HG02938 (cell line): ENCODE data around the gene JOSD2.
"Not testable (repeated sequence)": the region's sequence is repeated elsewhere in the genome, so short reads cannot be mapped to it uniquely, and the experiment has no call there.

Experiments used
- ATAC-seq: cut with Tn5 transposase; IDR thresholded peaks from one replicate; pipeline ENCODE4 v1.9.1; 2021; ENCODE audit warnings: mild to moderate bottlenecking, moderate library complexity; ENCODE audit not compliant: unreplicated experiment

Gene JOSD2

DNA sequence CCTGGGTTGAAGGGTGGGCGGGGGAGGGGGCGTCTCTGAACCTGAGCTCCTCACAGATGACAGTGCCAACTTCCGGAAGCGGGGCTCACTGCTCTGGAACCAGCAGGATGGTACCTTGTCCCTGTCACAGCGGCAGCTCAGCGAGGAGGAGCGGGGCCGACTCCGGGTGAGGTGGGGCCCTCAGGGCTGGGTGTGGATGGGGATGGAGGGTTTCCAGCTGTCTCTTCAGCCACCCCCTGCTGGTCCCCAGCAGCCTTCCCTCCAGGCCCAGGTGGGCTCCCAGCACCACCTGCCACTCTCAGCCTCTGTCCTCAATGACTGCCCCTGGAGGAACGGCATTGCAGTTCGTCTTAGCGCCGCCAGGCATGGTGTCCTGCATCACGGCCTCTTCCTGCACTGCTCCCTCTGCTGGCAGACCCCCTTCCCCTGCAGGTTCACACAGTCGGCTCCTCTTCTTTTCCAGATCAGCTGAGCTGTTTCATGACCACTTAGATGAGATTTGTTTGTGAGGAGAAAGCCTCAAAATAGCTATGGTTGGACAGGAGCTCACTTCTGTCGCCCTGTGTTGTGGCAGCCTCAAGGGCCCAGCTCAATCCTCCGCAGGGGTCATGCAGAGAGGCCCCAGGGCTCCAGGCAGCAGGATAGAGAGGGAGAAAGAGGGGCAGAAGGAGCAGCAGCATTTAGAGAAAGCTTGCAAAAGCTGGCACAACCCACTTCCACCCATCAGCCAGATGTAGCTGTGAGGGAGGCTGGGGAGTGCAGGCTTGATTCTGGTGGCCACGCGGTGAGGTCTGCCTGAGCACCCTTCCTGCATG is 31.9 kb downstream of the JOSD2 start:
- no peak for ATAC-seq

DNA sequence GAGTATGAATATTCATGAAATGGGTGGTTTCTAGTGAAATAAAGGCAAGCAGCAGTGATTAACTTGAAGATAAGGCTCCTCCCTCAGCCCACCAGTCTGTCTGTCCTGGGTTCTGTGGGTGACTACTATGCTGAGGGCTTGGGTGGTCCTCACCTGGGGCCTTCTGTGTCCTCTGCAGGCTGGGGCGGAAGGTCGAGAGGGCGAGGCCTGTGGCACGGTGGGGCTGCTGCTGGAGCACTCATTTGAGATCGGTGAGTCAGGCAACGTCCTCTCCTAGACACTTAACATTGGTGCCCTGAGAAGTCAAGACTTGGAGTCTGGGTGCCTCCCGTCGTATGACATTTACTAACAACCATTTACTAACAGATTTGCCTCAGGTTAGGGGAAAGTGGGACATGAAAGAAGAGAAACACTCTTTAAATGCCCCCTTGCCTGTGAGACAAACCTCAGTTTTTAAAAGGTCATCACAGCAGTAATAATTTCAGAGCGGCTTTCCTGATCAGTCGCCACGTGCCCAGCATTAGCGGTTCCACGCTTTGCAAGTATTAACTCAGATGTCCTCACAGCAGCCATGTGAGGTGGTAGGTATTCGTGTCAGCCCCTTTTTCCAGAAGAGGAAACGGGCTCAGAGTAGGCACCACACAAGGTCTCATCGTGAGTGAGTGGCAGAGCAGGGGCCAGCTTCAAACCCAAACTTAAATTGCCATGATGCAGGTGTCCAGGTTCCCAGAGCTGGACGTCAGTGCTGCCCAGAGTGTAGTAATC is 33.1 kb downstream of the JOSD2 start:
- ATAC-seq, result no peak

DNA sequence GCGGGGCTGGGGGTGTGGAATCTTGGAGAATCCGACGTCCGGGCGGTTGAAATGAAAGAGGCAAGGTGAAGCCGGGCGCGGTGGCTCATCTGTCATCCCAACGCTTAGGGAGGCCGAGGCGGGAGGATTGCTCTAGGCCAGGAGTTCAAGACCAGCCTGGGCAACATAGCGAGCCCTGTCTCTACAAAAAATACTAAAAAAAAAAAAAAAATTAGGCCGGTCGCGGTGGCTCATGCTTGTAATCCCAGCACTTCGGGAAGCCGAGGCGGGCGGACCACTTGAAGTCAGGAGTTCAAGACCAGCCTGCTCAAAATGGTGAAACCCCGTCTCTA is 34.1 kb downstream of the JOSD2 start:
- ATAC-seq, result no peak

DNA sequence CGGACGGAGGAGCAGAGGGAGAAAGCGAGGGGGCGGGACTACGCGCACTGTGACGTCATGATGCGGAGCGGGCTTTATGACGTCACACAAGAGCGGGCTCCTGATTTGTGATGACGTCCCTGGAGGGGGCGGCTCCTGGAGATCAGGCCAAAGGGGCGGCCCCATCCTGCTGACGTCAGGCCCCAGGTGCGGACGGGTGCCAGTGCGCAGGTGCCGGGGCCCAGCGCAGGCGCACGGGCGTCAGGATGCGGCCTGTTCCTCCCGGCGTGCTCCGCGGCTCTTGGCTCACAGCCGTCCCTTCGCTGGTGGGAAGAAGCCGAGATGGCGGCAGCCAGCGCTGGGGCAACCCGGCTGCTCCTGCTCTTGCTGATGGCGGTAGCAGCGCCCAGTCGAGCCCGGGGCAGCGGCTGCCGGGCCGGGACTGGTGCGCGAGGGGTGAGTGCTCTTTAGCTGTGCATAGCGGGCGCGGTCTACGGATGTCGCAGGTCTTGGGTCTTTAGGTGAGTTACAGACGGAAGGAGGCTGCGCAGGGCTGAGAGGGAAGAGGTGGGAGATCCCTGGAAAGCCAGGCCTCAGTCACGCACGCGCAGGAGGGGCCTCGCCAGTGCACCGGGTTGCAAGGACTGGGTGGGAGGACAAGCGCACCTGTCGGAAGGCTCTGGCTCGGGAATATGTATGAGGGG is 34.6 kb downstream of the JOSD2 start, which contains the start of the genes EMC10 and GARIN5A:
EMC10 (plus strand) TSS at position 284 of the 683 bp plus-strand sequence; CDS start at position 322, 38 bp downstream.
GARIN5A (minus strand) TSS at position 625 of the 683 bp plus-strand sequence; CDS start at position 165, 460 bp downstream.
- ATAC-seq, result peak; percentile 77

DNA sequence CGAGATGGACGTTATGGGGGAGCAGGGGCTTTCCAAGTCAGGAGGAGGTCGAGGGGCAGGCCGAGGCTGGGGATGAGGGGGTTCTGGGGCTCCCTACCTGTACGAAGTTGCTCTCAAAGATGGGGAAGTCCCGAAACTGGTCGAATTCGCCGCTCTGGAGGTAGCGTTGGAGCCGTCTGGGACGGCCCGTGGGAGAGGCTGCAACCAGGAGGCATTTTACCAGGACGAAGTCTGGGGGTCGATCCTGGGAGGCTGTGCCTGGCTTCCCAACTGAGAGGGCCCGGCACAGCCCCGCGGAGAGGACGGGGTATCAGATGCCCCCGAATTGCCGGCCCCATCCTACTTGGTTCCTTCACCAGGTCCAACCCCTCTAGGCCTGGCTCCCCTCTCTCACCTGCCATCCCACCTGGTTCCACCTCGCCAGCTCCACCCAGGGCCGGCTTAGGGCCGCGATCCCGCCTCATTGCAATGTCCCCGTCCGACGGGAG is 35.2 kb downstream of the JOSD2 start:
- peak; percentile 11 for ATAC-seq

DNA sequence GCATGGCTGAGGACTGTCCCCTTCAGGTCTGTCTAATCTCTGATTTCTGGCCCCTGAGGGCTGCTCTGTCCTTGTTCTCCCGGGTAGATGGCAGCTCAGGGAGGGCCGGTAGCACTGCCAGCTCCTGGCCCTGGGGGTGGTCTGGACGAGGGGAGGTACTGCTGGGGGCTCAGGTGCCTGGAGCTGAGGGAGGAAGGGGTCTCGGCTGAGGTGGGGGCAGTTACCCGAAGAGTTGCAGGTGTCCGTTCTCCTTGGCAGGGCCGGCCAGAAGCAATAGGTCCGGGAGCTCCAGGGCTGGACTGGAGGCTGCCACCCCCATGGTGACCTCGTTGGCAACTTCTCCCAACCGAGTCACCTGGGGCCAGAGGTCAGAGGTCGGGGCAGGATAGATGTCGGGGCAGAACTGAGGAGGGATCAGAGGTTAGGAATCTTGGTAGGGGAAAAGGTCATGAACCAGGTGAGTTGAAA is 35.9 kb downstream of the JOSD2 start:
- no peak for ATAC-seq

DNA sequence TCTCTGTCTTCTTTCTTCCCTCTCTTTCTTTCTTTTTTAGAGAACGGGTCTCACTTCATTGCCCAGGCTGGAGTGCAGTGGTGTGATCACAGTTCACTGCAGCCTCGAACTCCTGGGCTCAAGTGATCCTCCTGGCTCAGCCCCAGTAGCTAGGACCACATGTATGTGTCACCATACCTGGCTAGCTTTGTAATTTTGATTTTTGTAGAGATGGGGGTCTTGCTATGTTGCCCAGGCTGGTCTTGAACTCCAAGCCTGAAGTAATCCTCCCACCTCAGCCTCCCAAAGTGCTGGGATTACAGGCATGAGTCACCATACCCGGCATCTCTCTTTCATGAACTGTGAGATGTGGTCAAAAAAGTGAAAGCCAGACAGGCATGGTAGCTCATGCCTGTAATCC is 37.7 kb downstream of the JOSD2 start:
- not testable (repeated sequence) for ATAC-seq

DNA sequence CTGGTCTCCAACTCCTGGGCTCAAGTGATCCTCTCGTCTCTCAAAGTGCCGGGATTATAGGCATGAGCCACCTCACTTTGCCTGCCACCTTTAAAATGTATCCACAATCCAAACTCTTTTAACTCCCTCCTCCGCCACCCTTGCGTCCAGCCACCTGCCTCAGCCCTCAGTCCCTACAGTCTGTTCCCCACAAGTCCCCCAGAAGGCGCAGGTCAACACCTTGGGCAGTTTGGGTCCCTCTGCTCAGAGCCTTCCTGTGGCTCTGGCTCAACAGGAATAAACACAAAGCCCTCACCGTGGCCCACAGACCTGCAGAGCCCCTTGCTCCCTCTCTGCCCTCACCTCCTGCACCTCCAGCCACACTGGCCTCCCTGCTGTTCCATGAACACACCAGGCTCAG is 42.2 kb downstream of the JOSD2 start:
- no peak for ATAC-seq

DNA sequence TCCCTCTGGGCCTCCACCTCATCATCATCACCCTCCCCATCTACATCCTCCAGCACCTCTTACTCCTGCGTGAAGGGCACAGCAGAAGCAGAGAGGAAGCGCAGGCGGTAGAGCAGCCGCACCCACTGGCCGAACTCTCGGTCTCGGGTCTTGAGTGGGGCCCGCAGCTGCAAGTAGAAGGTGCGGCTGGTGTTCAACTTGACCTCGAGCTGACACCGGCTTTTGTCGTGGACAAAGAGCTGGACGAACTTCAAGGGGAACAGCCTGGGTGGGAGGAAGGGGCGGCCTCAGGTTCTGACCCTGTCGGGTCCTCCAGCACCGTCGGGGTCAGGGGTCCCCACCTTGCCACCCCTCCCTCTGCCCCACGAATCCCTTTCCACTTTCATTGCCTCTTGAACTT is 43.4 kb downstream of the JOSD2 start:
- no peak for ATAC-seq

DNA sequence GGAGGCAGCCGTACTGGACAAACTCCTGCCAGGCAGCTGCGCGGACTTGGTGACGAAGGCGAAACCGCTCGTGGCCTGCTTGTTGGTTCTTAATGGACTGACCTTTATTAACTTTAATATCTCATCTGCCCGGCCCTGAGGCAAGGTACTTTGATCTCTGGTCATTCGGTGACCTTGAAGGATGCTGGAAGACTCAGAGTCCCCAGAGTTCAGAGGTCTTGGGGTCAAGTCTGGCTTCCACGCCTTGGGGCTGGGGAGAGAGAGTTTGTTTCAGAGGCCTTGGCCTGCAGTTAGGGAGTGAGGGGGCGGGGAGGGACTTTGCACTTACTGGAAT is 44.3 kb downstream of the JOSD2 start:
- no peak for ATAC-seq

DNA sequence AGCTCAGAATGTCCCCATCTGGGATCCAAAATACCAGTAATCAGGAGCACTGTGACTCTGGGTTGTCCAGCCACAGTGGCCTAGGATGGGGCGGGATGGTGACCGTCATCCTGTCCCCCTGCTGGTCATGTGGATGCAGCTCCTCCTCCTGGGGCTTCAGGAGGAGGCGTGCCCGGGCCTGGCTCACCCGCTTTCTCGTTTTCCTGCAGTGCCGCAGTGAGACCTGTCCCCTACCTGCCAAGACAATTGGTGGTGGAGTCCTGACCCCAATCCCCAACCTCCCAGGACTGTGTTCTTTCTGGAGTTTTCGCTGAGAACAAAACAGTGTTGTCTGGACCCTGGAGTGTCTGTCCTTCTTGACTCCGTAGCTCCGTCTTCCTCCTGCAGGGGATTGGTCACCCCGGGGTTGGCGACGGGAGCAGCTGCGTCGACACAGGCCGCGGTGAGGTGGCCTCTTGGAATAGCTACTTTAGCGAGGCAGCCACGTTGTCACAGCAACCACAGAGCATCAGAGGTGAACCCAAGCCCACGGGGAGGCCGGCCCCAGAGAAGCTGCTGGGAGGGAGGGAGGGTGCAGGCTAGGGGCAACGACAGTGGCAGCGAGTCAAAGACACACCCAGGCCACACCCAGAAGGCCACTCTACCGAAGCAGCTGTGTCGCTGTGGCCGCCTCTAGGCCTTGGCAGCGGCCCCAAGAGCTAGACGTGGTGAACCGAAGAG is 44.8 kb downstream of the JOSD2 start:
- ATAC-seq, result no peak

DNA sequence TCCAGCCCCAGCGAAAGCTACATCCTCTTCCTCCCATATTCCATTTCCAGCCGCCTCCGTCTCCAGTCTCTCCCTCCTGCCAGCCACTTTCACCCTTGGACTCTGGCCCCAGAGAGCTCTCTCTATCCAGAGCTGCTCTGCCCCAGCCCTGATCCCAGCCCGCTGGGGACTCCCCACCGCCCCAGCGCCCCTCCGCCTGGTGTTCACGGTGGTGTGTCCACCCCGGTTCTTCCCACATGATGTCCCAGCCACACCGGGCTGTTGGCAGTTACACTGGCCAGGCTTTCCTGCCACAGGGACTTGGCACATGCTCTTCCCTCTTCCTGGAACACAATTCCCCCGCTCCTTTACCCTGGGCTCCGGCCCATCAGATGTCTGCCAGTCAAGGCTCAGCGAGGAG is 46.0 kb downstream of the JOSD2 start:
- no peak for ATAC-seq

DNA sequence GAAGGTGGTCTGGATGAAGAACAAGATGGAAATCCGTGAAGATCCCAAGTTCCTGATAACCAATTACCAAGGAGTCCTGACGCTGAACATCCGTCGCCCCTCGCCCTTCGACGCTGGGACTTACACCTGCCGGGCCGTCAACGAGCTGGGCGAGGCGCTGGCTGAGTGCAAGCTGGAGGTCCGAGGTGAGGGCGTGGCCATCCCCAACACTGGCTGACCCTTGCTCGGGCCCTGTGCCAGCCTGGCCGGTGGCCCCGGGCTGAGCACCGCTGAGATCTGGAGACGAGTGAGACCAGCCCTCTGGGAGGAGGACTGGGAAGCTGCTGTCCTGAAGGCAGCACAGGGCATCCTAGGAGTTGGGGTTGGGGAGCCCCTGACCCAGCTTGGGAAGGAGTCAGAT is 46.6 kb downstream of the JOSD2 start:
- no peak for ATAC-seq

DNA sequence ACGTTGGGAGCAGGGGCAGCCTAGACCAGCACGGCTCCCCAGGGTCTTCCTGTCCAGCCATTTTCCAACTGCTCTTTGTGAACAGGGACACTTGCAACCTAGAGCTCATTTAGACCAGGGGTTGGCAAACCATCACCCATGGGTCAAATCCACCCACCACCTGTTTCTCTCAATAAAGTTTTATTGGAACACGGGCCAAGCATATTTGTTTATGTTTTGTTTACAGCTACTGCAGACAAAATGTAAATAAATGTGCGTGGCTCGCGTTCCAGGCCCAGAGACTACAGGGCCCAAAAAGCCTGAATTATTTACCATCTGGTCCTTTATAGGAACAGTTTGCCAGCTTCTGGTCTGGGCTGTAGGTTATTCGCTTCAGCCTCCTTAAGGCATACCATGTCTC is 48.0 kb downstream of the JOSD2 start:
- ATAC-seq, result no peak

DNA sequence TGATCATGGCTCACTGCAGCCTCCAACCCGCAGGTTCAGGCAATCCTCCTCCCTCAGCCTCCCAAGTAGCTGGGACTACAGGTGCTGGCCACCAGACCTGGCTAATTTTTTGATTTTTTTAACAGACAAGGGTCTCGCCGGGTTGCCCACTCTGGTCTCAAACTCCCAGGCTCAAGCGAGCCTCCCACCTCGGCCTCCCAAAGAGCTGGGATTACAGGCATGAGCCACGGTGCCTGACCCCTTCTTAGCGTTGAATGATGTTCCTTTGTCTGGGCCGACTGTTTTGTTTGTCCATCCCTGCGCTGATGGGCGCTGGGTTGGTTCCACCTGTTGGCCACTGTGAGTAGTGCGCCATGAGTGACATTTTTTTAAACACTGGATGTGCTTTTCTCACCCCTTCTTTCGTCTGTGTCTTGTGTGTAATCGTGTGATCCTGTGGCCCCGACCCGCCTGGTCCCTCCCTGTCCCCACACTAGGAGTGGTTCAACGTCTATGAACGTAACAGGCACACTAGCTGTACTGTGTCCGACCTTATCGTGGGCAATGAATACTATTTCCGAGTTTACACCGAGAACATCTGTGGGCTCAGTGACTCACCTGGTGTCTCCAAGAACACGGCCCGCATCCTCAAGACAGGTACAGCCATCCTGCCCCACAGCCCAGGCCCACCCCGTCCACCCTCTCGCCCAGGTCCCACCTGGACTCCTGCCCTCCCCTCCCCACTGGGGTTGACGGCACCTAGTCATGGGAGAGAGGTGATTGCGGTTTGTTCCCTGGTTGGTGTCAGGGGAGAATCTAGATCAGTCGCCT is 49.7 kb downstream of the JOSD2 start:
- ATAC-seq, result no peak

DNA sequence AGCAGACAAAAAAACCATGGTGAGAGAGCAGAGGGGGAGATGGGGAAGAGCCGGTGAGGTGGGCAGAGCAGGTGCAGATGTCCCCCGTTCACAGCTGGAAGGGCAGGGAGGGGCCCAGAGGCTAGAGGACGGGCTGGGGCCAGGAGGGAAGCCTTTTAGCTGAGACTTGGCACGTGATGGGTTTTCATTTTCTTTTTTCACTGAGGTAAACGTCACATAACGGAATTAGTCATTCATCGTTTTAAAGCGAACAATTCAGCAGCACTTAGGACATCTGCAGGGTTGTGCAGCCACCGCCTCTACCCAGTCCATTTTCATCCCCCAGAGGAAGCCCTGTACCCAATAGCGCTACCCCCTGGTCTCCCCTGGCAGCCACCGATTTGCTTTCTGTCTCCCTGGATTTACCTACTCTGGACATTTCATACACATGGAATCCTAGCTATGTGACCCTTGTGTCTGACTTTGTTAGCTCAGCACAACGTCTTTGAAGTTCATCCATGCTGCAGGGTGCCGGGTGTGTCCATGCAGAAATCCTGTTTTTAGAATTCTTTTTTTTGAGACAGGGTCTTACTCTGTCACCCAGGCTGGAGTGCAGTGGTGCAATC is 50.7 kb downstream of the JOSD2 start:
- ATAC-seq, result peak; percentile 61

DNA sequence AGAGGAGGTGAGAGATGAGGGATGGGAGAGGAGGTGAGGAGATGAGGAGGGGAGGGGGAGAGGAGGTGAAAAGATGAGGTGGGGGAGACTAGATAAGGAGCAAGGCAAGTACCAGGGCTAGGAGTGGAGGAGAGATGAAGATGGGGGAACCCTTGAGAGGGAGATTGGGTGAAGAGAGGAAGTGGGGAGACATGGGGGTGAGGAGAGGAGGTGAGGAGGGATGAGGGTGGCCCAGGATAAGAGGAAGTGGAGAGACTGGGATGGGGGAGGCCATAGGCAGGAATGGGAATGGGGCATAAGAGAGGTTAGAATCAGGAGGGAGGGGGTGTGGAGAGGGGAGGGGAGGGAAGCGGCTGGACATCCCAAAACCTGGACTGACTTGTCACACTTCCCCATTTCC is 51.4 kb downstream of the JOSD2 start:
- no peak for ATAC-seq

DNA sequence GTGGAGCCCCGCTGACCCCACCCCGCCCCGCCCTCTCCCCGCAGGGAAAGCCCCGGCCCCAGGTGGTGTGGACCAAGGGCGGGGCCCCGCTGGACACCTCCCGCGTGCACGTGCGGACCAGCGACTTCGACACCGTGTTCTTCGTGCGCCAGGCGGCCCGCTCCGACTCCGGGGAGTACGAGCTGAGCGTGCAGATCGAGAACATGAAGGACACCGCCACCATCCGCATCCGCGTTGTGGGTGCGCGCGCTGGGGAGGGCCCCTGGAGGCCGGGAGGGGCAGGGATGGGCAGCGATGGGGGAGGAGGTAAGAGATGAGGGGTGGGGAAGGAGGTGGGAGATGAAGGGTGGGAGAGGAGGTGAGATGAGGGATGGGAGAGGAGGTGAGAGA is 51.9 kb downstream of the JOSD2 start:
- no peak for ATAC-seq

DNA sequence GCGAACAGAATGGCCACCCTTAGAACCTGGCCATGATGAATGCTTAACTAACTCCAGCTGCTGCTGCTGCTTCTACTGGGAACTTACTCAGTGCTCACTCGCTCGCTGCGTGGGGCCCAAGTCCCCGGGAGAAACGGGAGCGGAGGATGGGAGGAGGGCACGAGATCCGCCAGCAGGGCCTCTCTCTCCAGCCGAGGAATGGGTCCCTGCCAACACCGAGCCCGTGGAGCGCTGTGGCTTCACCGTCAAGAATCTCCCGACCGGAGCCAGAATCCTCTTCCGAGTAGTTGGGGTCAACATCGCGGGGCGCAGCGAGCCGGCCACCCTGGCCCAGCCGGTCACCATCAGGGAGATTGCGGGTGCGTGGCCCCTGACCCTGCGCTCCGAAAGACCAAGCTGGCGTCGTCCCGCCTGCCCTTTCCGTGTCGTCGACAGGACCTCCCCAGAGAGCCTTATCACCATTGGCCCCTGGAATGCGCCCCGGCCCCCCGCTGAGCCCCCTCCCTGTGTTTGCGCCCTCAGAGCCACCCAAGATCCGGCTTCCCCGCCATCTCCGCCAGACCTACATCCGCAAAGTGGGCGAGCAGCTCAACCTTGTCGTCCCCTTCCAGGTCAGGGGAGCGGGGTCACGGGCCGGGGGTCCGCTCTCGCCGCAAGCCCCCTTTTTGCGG is 52.5 kb downstream of the JOSD2 start:
- no peak for ATAC-seq
